ENCODE data around the gene RPS6KA2. TPM values are rescaled to one million over a fixed set of nuclear protein-coding genes. Genes with fewer than 3 reads are reported as not detected.

The RPS6KA2 gene
- total RNA-seq, 3 donors from 2014 or later: 8.6 to 21.3 (median 18.7) TPM

DNA sequence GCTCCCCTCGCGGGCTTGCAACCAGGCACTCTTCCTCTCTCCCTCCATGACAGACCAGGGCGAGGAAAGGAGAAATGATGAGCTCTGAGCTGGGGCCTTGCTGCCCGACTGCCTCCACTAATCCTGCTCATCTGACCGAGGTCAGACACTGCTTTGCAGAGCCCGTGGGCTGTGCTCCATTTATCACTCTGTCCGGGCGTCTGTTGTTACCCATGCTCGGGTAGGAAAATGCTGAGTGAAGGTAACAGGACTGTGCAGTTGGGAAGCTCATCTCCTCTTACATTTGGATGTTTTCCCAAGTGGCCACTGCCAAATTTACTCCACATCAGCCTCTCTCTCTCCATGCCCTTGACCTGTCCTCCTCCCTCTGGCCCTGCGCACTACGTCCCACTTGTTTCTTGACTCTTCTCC, 14.6 kb downstream of the RPS6KA2 start:
- Histone ChIP-seq H3K4me3 (no peak overlapping the region), H3K9me3 (no peaks in the 10 kb centered on the region), H3K36me3 (ENCODE audit: low read depth) (no peaks in the 10 kb centered on the region), H3K4me1 (ENCODE audit: low read depth) (peaks cover 2% of the 10 kb centered on the region)
- intact Hi-C loops (cut with DNase I, micrococcal nuclease): no loop called here
- ATAC-seq (no peak), DNase-seq (no peak)
- TF ChIP-seq, protein P1, sequence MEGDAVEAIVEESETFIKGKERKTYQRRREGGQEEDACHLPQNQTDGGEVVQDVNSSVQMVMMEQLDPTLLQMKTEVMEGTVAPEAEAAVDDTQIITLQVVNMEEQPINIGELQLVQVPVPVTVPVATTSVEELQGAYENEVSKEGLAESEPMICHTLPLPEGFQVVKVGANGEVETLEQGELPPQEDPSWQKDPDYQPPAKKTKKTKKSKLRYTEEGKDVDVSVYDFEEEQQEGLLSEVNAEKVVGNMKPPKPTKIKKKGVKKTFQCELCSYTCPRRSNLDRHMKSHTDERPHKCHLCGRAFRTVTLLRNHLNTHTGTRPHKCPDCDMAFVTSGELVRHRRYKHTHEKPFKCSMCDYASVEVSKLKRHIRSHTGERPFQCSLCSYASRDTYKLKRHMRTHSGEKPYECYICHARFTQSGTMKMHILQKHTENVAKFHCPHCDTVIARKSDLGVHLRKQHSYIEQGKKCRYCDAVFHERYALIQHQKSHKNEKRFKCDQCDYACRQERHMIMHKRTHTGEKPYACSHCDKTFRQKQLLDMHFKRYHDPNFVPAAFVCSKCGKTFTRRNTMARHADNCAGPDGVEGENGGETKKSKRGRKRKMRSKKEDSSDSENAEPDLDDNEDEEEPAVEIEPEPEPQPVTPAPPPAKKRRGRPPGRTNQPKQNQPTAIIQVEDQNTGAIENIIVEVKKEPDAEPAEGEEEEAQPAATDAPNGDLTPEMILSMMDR (IDR thresholded peaks at IDR 0.05): no peak

DNA sequence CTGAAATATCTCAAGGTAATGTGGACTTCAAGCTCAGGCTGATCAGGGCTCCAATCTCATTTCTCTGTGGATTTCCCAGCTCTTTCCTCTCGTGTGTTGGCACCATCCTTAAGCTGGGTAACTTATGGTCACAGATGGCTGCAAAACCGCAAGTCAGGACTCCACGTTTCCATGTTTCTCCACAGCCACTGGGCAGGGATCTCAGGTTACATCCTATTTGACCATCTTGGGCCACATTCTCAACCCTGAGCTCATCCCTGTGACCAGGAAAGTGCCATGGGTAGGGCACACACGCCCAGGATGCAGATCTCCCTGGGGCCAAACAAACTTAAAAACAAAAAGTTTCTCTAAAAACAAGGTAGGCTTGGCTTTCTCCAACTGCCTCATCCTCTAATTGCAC, 15.4 kb downstream of the RPS6KA2 start:
- Histone ChIP-seq H3K4me3 (no peak overlapping the region), H3K9me3 (no peaks in the 10 kb centered on the region), H3K36me3 (ENCODE audit: low read depth) (no peaks in the 10 kb centered on the region), H3K4me1 (ENCODE audit: low read depth) (peaks cover 2% of the 10 kb centered on the region)
- TF ChIP-seq, protein P1 (IDR thresholded peaks at IDR 0.05): no peak
- no peak for ATAC-seq
- intact Hi-C loops (cut with DNase I, micrococcal nuclease): no loop called here
- DNase-seq: no peak

DNA sequence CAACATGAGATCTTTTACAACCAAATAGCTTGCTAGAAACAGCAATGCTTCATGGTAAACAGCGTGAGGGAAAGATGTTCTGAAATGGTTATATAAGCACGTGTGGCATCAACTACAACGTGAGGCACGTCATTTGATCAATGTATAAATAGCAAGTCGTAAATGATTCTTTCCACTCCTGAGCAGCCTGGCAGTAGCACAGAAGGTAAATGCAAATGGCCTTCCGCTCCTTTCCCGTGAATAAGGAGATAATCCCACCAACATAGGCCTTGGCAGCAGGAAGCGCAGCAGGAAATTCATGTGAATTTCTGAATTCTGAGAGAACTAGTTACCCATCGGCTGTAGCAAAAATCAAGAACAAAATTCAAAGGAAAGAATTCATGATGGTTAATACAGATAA, 17.0 kb downstream of the RPS6KA2 start:
- ATAC-seq: no peak
- Histone ChIP-seq H3K4me1 (ENCODE audit: low read depth) (peaks cover 2% of the 10 kb centered on the region), H3K36me3 (ENCODE audit: low read depth) (no peaks in the 10 kb centered on the region), H3K4me3 (no peak overlapping the region), H3K9me3 (no peaks in the 10 kb centered on the region)
- TF ChIP-seq, protein P1 (IDR thresholded peaks at IDR 0.05): no peak
- intact Hi-C loops (cut with DNase I, micrococcal nuclease): no loop called here
- no peak for DNase-seq

DNA sequence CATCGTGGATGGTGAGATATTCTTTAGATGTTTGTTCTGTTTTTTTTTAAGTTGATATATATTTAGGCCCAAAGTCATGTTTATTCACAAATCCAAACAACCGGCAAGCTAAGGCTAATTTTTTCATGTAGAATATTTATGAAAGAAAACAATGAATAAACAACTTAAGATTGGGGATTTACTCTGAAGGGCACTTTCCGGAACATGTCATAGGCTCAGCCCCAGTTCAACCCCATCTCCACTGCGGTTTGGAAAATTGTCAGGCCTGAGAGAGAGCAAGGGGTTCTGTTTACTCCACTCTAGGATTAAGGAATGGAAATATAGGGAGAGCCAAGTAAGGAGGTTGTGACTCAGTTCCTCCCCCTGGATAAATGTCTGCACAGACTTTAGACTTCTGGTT, 18.3 kb downstream of the RPS6KA2 start:
- H3K4me1 ChIP-seq (ENCODE audit: low read depth): peaks cover 2% of the 10 kb centered on the region
- peak; percentile 68 for ATAC-seq
- peak in 1 of 3 donors; percentile 33 for DNase-seq

DNA sequence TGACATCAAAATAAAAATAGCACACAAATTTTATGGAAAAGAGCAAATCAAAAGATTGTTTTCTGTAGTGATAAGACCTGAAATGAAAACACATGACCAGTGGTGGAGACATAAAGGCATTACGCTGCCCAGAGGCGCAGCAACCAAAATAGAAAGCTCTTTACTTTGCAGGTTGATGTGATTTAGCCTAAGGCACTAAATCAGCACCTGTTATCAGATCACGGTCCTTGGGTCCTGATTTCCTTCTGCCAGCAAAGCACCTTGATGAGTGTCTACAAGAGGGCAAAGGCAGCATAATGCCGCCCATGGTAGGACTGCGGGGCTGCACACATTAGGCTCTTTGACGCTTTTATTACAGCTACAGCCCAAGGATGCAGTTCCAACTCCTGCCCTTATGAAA, 21.3 kb downstream of the RPS6KA2 start:
- intact Hi-C loops (cut with DNase I, micrococcal nuclease): no loop called here
- DNase-seq (no peak), ATAC-seq (no peak)
- no peaks in the 10 kb centered on the region for H3K36me3 ChIP-seq (ENCODE audit: low read depth)
- H3K4me1 ChIP-seq (ENCODE audit: low read depth): no peaks in the 10 kb centered on the region
- H3K4me3 ChIP-seq: no peak overlapping the region
- TF ChIP-seq, protein P1 (IDR thresholded peaks at IDR 0.05): no peak
- no peaks in the 10 kb centered on the region for H3K9me3 ChIP-seq

More for the DNA sequence above, 18.3 kb downstream of the RPS6KA2 start:
- H3K4me3 ChIP-seq: no peak overlapping the region
- TF ChIP-seq, protein P1 (IDR thresholded peaks at IDR 0.05): no peak
- no peaks in the 10 kb centered on the region for H3K36me3 ChIP-seq (ENCODE audit: low read depth)
- intact Hi-C loops (cut with DNase I, micrococcal nuclease): no loop called here
- no peaks in the 10 kb centered on the region for H3K9me3 ChIP-seq

DNA sequence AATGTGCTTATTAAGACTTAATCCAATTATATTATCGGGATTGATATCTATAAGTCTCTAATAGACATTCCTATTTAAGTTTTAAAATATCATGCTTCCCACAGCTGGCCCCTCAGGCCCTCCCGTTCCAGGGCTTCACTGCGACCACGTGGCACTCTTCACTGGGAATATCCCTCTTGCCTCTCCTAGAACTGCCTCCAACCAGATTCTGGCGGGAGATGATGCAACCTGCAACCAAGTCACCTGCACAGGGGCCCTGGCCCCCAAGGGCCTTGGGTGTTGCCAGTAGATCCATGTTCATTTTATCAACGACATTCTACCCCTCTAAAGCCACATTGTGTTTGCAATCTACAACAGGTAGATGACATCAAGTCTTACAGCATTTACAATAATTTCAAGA, 22.1 kb downstream of the RPS6KA2 start:
- Histone ChIP-seq H3K4me3 (no peak overlapping the region), H3K36me3 (ENCODE audit: low read depth) (no peaks in the 10 kb centered on the region), H3K4me1 (ENCODE audit: low read depth) (no peaks in the 10 kb centered on the region), H3K9me3 (no peaks in the 10 kb centered on the region)
- intact Hi-C loops (cut with DNase I, micrococcal nuclease): no loop called here
- ATAC-seq: no peak
- TF ChIP-seq, protein P1 (IDR thresholded peaks at IDR 0.05): no peak
- no peak for DNase-seq

All from mucosa of descending colon (tissue), 3 donors.